DMS 273 (cell line): ENCODE data around the gene PPM1M.

Source experiments
- DNase-seq: peaks from one replicate; lab custom pipeline; 2025; ENCODE audit not compliant: unreplicated experiment; lab: John Stamatoyannopoulos, UW

Gene PPM1M

DNA sequence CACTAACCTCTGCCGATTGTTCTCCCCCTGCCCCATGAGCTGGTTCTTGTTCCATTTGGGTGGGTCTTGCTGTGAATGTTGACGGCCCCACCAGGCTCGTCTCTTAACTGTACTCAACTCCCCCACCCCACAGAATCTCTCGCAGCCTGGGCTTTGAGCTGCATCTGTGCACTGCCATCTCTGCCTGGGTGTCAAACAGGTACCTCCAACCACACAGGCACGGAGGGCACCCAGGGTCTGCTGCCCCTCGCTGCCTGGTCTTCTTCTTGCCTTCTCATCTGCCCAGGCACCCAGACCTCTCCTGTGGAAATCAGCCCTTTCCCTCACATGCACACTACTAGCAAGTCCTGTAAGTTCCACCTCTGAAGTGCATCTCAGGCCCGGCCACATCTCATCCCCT lies 30.2 kb upstream of the PPM1M start:
- no peak for DNase-seq

GRCh38 chr3:52216585-52217408 lies 28.8 kb upstream of the PPM1M start:
- DNase-seq = peak; percentile 58

DNA sequence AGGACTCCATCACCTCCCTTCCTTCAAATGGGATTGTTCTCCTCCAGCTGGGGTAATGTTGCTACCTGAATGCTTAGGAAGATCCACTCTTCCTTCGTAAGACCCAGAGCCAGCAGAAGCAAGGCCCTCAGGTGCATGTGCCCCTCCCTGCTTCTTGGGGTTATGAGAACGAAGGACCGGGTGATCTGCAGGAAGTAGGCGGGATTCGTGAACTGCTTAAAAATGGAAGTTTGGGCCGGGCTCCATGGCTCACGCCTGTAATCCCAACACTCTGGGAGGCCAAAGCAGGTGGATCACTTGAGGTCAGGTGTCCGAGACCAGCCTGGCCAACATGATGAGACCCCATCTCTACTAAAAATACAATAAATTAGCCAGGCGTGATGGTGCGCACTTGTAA lies 28.2 kb upstream of the PPM1M start:
- no peak for DNase-seq

DNA sequence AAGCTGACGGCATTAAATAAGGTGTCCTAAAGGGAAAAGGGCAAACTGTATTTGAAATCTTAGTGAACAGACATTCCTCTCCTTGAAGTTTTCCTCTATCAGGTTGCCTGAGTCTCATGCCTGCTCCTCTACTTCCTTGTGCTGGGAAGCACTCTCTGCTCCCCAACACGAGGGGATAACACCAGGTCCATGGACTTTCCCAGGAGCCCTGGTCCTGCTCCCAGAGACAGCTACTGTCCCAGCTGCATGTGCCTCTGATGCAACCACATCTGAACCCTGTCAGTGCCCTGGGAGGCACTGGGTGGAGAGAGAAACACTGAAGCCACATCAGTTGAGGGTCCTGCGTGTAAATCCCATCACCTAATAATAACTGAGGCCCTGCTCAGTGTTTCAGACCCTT lies 27.5 kb upstream of the PPM1M start:
- no peak for DNase-seq

DNA sequence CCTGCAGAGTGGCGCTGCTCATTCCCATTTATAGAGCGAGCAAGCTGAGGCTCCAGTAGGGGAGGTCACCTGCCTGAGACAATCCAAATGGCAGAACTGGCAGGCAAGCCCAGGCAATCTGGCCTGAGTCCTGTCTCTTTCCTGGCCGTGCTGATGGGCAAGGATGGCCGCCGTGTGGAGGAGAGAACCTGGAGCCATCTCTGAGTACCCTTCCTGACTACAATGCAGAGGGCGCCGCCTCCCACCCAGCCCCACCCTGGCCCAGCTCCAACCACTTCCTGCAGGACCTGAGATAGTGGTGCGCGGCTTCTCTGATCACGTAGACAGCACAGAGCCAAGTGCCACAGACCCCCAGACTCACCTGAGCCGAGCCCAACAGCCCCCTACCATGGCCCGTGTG lies 27.1 kb upstream of the PPM1M start:
- DNase-seq = no peak

GRCh38 chr3:52218937-52219650 lies 26.5 kb upstream of the PPM1M start:
- no peak for DNase-seq

GRCh38 chr3:52220380-52221026 lies 25.1 kb upstream of the PPM1M start:
- DNase-seq = peak; percentile 85

DNA sequence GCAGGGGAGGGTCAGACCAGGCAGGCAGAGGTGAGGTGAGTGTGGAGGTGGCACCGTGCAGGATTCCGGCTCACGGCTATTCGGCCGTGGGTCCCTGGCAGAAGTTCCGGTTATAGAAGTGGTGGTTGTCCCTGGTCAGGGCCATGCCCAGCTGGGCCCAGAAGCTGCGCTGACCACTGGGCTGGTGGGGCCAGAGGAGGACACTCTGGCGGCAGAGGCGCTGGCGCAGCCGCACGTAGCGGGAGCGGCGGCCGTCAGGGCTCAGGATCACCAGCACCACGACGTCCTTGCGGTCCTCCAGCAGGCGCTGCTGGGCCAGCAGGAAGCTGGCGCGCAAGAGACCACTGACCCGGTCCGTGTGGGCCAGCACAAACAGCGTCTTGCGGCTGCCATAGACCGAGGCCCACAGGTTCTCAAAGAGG lies 24.4 kb upstream of the PPM1M start:
- no peak for DNase-seq

DNA sequence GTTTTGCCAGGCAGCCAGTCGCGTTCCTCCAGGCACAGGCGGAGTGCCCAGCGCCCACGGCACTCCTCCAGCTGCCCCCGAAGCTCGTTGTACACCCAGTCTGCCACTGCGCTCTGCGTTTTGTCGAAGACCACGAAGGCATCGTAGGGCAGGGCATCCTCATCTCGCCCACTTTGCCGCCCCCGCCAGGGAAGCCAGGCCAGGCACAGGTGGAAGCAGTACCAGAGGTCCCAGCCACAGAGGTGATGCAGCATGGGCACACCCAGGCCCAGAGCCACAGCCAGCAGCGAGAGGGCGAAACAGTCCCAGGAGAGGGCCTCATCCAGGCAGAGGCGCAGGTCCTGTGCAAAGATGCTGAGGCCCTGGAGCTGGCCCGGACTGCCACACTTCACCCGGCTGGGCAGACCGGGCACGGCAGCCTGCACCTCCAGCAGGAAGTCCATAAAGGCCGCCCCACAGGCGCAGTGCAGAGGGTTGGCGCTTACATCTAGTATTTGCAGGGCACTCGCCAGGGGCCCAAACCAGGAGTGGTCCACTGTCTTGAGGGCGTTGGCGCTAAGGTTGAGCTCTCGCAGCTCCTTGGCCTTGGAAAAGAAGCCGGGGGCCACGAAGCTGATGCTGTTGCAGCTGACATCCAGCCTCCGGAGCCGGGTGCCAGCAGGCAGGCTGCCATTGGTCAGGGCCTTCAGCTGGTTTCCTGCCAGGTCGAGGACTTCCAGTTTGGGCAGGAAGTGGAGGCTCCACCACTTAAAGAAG lies 23.8 kb upstream of the PPM1M start:
- DNase-seq = no peak

DNA sequence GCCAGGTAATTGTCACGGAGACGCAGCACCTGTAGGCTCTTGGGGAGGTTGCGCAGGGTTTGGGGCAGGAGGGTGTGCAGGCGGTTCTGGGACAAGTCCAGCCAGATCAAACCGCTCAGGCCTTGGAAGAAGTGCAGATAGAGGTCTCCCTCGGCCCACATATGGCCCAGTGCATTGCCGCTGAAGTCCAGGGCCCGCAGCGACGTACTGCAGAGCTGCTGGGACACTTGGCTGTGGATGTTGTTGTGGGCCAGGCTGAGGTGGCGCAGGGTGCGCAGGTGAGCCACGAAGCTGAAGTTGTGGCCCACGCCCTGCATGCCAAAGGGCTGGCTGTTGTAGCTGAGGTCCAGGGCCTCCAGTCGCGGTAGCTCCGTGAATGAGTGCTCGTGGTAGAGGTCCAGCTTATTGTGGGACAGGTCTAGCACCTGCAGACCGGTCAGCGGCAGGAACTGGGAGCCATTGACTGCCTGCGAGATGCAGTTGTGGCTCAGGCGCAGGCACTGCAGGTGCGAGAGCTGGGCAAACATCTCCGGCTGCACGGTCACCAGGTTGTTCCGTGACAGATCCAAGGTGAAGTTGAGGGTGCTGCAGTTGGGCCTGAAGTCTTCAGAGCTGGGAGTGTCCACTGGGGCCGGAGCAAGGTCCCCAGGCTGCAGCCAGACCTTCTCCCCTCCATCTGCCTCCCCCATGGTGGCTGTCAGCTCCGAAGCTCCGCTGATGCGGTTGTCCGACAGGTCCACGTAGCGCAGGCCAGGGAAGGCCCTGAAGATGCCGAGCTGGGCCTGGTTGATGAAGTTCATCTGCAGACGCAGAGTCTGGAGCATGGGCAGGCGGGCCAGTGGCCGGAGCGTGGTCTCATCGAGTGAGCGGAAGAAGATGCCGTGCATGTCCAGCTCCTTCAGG lies 23.0 kb upstream of the PPM1M start:
- DNase-seq = no peak

DNA sequence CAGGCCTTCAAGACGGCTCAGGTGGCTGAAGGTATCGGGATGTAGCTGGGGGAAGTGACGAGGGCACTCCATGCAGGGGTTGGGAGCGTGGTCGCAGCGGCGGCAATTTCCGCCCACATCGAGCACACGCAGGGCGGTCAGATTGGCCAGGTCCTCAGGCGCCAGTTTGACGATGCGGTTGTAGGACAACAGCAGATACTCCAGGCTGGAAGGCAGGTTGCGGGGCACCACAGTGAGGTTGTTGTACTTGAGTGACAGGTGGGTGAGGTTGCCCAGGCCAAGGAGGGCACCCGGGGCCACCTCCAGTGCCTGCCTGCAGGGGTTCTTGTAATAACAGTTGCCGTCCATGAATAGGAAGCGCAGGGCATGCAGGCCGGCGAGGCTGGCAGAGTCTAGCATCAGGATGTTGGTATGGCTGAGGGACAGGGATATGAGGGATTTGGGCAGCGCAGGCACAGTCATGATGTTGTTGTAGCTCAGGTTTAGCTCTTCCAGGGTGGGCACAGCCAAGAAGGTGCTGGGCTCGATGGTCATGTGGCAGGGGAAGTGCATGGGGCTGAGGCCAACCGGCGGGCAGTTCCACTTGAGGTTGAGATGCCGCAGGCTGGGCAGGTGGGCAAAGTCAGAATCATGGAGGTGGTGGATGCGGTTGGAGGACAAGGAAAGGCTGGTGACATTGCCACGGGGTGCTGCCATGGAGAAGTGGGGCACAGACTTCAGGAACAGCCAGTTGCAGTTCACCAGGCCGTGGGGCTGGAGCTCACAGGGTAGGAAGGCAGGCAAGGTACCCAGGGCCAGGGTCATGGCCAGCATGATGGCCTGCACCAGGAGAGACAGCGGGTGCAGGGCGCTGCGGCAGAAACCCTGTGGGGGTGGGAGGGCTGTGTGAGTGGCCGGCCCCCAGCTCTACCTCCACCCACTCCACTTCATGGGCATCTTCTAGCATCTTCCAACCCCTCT lies 21.8 kb upstream of the PPM1M start:
- DNase-seq = no peak

- DNase-seq = no peak
Observed at GRCh38 chr3:52225452-52226228, 19.9 kb upstream of the PPM1M start, which contains the start of gene TLR9. TLR9 (minus strand) TSS chr3:52225645; CDS start chr3:52225529, 116 bp downstream.

DNA sequence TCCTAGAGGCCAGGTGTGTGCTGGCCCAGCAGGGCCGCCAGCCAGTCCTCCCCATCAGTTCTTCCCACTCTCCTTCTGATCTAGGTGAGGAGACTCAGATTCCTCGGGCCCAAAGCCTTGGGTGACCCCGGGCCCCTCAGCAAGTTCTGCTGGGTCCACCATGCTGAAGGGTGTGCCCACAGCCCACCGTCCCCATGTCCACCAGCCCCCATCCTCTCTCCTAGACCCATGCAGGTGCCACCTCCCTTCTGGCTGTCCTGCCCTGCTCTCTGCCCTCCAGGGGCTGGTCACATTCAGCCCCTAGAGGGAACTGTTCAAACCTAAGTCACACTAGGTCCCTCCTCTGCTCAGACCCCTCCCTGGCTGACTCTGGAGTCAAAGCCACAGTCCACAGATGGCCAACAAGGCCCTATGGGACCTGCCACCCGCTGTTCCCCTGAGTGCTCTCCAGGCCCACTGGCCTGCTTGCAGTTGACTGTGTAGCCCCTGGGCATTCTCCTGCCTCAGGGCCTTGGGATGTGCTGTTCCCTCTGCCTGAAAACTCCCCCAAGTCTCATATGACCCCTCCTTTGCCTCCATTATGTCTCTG lies 19.2 kb upstream of the PPM1M start:
- DNase-seq = no peak

GRCh38 chr3:52227117-52227516 lies 18.4 kb upstream of the PPM1M start:
- peak; percentile 15 for DNase-seq

DNA sequence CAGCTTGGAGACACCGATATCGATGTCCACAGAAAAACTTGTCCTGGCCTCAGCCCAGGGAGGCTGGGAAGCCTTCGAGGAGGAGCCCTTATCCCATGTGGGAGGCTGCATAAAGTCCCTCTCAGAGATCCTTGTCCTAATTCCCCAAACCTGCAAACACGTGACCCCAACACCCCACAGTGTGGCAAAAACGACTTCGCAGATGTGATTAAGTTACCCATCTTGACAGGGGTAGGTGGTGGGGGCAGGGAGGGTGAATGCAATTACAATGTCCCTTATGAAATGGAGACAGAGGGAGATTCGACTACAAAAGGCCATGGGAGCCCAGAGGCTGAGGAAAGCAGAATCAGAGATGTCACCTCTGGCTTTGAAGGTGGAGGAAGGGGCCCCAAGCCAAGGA lies 17.8 kb upstream of the PPM1M start:
- no peak for DNase-seq

DNA sequence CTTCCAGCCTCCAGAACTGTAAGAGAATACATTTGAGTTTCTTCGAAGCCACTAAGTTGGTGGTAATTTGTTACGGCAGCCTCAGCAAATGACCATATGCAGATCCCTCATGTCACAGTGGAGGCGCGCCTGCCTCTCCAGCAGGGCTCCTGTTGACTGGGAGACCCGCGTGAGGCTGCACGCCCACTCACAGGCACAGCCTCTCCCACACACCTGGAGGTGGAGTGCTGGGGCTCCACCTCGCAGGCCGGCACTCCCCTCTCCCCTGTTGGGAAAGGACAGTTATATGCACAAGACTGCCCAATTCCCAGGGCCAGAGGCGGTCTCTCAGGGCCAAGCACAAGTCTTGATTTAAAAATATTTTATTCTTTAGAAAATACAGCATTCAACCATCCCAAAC lies 17.3 kb upstream of the PPM1M start:
- no peak for DNase-seq

DNA sequence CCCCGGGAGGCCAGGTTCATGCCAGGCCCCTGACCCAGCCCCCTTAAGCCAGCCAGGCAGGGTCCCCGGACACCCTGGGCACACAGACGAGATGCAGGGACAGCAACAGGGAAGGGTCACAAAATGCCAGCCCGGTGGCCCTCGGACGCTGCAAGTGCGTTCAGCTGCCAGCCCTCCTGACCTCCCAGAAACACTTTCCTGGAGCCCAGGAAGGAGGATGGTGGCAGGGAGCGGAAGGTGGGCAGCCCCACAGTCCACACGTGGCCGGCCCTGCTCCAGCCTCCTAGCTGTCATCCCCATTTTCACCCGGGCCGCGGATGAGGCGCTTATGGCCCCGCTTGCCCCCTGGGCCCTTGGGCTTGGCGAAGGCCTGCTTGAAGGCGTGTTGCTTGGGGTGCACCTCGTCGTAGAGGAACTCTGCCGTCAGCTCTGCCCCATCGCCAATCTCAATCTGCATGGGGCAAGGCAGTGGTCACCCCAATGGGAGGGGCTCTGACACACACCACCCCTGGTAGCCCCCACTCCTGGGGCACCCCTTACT lies 16.7 kb upstream of the PPM1M start:
- DNase-seq = no peak

DNA sequence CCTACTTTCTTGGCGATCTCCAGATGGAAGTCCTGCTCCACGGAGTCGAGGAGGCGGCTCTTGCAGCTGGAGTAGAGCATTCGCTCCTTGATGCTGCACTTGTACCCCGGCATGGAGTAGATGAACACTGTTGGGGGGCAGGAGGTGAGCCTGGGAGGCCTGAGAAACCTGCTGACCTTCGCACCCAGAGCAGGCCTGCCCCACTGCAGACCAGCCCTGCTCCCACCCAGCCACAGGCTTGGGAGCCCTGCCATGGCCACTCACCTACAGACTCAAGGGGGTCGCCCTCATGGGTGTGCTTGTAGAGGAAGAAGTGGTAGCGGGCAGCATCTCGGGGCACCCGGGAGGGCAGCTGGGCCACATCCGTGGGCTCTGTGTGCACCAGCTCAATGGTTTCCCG lies 15.9 kb upstream of the PPM1M start:
- no peak for DNase-seq
